Smooth muscle cell (in vitro differentiated cells): Measurements from ENCODE around the gene PSTPIP2. TPM values are rescaled to one million over a fixed set of nuclear protein-coding genes. Genes with fewer than 3 reads are reported as not detected.
"Not testable (repeated sequence)": the region's sequence is repeated elsewhere in the genome, so short reads cannot be mapped to it uniquely, and the experiment has no call there.

Experiments
- DNase-seq: peaks from one replicate; lab custom pipeline; 2025; ENCODE audit not compliant: unreplicated experiment; lab: John Stamatoyannopoulos, UW
- H2AFZ ChIP-seq: fragments of 200-600 bp; sonication (generic); 2 replicates; pipeline ENCODE4 v1.6.0; 2016; ENCODE audit warnings: antibody characterized with exemption, low read depth, mild to moderate bottlenecking
- H3F3A ChIP-seq: fragments of 200-600 bp; sonication (generic); 2 replicates; pipeline ENCODE4 v1.6.0; 2017; ENCODE audit warnings: antibody characterized with exemption, low read depth
- H3K27ac ChIP-seq: fragments of 200-600 bp; sonication (generic); 2 replicates; pipeline ENCODE4 v1.5.1; 2016; ENCODE audit warnings: low read depth, mild to moderate bottlenecking
- H3K27me3 ChIP-seq: fragments of 200-600 bp; sonication (generic); 2 replicates; pipeline ENCODE4 v1.6.1; 2016; ENCODE audit warnings: low read depth, mild to moderate bottlenecking
- H3K36me3 ChIP-seq: fragments of 200-600 bp; sonication (generic); 2 replicates; pipeline ENCODE4 v1.5.1; 2016; ENCODE audit warnings: low read depth
- H3K4me1 ChIP-seq: fragments of 200-600 bp; sonication (generic); 2 replicates; pipeline ENCODE4 v1.5.1; 2016; ENCODE audit warnings: low read depth
- H3K4me2 ChIP-seq: fragments of 200-600 bp; sonication (generic); 2 replicates; pipeline ENCODE4 v1.6.0; 2016; ENCODE audit warnings: mild to moderate bottlenecking
- H3K4me3 ChIP-seq: fragments of 200-600 bp; sonication (generic); 2 replicates; pipeline ENCODE4 v1.5.1; 2016; ENCODE audit warnings: mild to moderate bottlenecking
- H3K79me2 ChIP-seq: fragments of 200-600 bp; sonication (generic); 2 replicates; pipeline ENCODE4 v1.6.0; 2016; ENCODE audit warnings: low read depth, mild to moderate bottlenecking
- H3K9ac ChIP-seq: fragments of 200-600 bp; sonication (generic); 2 replicates; pipeline ENCODE4 v1.6.0; 2016; ENCODE audit warnings: low read depth
- H3K9me3 ChIP-seq: fragments of 200-600 bp; sonication (generic); replicated peaks from 2 replicates; pipeline ENCODE4 v1.5.1; 2016; ENCODE audit warnings: low read depth
- H4K20me1 ChIP-seq: fragments of 200-600 bp; sonication (generic); 2 replicates; pipeline ENCODE4 v1.6.0; 2016; ENCODE audit warnings: low read depth
- WGBS: methylation state at CpG from one replicate; pipeline ENCODE4 v1.1.7; 2016; ENCODE audit warnings: low lambda C conversion rate; 5-methylcytosine and 5-hydroxymethylcytosine counted together
- polyA plus RNA-seq: library from polyadenylated mRNA; unstranded; fragments of >200 nt; fragmentation: Nextera tagmentation; extraction: Ambion mirVana; gene quantifications from 2 replicates; pipeline ENCODE4 v1.2.1, GENCODE V29; 2016
- total RNA-seq: library from RNA; depleted of rRNA; stranded (reverse); fragments of >200 nt; gene quantifications from 2 replicates; pipeline ENCODE4 v1.2.3, GENCODE V29; 2014
- TF ChIP-seq, protein P1 (sequence below): fragments of 200-600 bp; sonication (generic); IDR thresholded peaks from 2 replicates; pipeline ENCODE4 v1.5.1; 2017; ENCODE audit warnings: borderline replicate concordance, mild to moderate bottlenecking, antibody characterized with exemption; ENCODE audit not compliant: insufficient read depth, poor library complexity, severe bottlenecking

PSTPIP2 gene
- total and polyA plus RNA-seq, 2 experiments from 2014 or later = 6.5 to 14.0 TPM

DNA sequence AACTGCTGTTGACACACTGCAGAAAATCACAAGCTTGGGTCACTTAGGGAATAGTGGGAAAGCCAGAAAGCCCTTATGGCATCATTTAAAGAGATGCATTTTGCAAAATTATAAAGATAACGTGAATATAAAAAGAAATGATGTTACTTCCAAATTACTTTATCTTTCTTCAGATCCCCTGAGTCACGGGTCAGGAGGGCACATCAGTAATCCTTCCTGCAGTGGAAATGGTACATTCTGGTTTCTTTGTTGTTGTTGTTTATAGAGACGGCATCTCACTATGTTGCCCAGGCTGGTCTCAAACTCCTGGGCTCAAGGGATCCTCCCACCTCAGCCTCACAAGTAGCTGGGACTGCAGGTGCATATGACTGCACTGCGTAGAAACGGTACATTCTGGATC is 95.1 kb downstream of the PSTPIP2 start:
- H2AFZ ChIP-seq = no peak overlapping the region
- H3K36me3 ChIP-seq = no peaks in the 10 kb centered on the region
- no peaks in the 10 kb centered on the region for H3K27me3 ChIP-seq
- no peak overlapping the region for H3K27ac ChIP-seq
- WGBS = 90% methylated on average over 5 of the region's 5 CpGs
- TF ChIP-seq, protein P1, sequence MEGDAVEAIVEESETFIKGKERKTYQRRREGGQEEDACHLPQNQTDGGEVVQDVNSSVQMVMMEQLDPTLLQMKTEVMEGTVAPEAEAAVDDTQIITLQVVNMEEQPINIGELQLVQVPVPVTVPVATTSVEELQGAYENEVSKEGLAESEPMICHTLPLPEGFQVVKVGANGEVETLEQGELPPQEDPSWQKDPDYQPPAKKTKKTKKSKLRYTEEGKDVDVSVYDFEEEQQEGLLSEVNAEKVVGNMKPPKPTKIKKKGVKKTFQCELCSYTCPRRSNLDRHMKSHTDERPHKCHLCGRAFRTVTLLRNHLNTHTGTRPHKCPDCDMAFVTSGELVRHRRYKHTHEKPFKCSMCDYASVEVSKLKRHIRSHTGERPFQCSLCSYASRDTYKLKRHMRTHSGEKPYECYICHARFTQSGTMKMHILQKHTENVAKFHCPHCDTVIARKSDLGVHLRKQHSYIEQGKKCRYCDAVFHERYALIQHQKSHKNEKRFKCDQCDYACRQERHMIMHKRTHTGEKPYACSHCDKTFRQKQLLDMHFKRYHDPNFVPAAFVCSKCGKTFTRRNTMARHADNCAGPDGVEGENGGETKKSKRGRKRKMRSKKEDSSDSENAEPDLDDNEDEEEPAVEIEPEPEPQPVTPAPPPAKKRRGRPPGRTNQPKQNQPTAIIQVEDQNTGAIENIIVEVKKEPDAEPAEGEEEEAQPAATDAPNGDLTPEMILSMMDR = no peak
- no peak for DNase-seq
- H3K9me3 ChIP-seq = no peaks in the 10 kb centered on the region
- H3F3A ChIP-seq = no peaks in the 10 kb centered on the region
- H3K79me2 ChIP-seq = no peaks in the 10 kb centered on the region
- H3K4me2 ChIP-seq = no peak overlapping the region
- no peaks in the 10 kb centered on the region for H4K20me1 ChIP-seq
- H3K4me1 ChIP-seq = no peaks in the 10 kb centered on the region
- no peak overlapping the region for H3K4me3 ChIP-seq
- no peak overlapping the region for H3K9ac ChIP-seq

DNA sequence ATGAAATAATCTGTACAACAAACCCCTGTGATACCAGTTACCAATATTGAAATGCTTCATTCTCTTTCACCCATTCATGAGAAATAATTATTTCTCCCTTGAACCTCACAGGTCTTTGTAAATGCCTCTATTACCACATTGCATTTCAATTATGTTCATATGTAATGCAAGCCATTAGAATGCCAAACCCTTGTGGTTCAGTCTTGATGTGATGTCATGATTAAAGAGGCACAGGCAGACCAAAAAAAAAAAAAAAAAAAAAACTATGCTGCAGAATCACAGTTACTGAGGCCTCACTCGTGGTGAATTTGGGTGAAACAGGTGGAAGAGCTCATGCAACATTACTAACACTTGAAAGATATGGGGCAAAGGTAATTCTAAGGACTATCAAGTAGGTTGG is 95.5 kb downstream of the PSTPIP2 start:
- Histone ChIP-seq H3K27ac (no peak overlapping the region), H3K9me3 (no peaks in the 10 kb centered on the region), H3K27me3 (no peaks in the 10 kb centered on the region), H3K79me2 (no peaks in the 10 kb centered on the region), H3K4me1 (no peaks in the 10 kb centered on the region), H2AFZ (no peak overlapping the region), H4K20me1 (no peaks in the 10 kb centered on the region), H3K4me2 (no peak overlapping the region), H3K36me3 (no peaks in the 10 kb centered on the region), H3F3A (no peaks in the 10 kb centered on the region), H3K9ac (no peak overlapping the region), H3K4me3 (no peak overlapping the region)
- TF ChIP-seq, protein P1 = no peak
- 75% methylated on average over 1 of the region's 1 CpG for WGBS
- no peak for DNase-seq

DNA sequence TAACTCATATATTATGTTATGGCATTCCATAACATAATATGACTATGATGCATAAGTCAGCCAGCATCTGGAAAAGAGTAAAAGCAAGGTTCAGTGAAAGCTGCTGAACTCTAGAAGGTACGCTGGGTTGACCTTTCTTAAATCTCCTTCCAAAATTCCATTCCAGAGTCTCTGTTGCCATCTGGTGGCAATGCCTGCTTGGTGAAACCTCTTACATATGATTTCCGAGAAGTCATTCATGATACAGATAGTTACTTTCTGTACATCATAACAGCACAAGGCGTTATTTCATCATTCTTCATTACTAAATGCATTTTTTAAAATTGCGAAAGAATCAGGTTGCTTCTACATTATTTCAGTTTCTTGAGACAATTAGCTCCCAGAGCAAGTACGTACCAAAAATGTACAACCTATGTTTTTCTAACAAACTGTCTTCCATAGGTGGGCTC is 97.9 kb downstream of the PSTPIP2 start:
- Histone ChIP-seq H3K27ac (no peak overlapping the region), H3K9me3 (no peaks in the 10 kb centered on the region), H3K36me3 (no peaks in the 10 kb centered on the region), H3K9ac (no peak overlapping the region), H2AFZ (no peak overlapping the region), H3K4me2 (no peak overlapping the region), H3K27me3 (no peaks in the 10 kb centered on the region), H4K20me1 (no peaks in the 10 kb centered on the region), H3K79me2 (no peaks in the 10 kb centered on the region), H3K4me3 (no peak overlapping the region), H3K4me1 (no peaks in the 10 kb centered on the region), H3F3A (no peaks in the 10 kb centered on the region)
- TF ChIP-seq, protein P1 = peak; percentile 84
- 58% methylated on average over 5 of the region's 5 CpGs for WGBS
- DNase-seq = no peak

DNA sequence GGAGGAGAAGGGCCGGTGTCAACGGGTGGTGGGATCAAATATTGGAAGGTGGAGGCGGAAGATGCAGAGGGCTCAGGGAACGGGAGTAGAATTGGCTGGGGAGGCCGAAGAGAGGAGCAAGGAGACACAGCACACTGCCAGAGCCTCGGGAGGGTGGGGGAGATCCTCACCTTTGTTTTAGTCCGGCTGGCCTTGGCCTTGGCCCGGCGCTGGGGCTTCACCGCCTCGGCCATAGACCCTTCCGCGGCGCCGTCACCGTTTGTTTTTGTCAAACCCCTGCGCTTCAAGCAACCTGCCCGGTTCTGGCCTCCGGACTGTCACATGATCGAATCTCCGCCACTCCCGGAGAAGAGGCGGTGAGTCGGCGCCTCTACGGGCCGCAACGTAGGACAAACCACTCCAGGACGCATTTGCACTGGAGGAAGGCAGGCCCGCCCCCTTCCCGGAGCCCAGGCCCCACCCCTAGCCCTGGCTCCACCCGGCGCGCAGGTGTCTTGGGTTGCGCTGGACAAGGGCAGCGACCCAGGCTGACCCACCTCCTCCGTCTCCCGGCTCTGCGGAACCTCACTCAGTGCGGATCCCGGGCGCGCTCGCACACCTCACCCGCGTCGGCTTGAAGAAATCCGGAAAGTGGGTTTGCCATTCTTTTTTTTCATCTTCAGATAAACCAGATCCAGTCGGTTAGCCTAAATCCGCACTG is 104.9 kb downstream of the PSTPIP2 start, which contains the start of gene EPG5:
Gene EPG5, minus strand, starts transcription at position 323 of the 700 bp plus-strand sequence. Its CDS starts 90 bp downstream, at position 233.
- no peaks in the 10 kb centered on the region for H3F3A ChIP-seq
- no peaks in the 10 kb centered on the region for H3K9me3 ChIP-seq
- no peaks in the 10 kb centered on the region for H4K20me1 ChIP-seq
- WGBS = 2% methylated on average over 46 of the region's 50 CpGs
- H3K27ac ChIP-seq = peak within 1 kb of the TSS; percentile 61
- no peaks in the 10 kb centered on the region for H3K27me3 ChIP-seq
- peak within 1 kb of the TSS; percentile 73 for H3K4me3 ChIP-seq
- H3K4me1 ChIP-seq = no peaks in the 10 kb centered on the region
- peaks cover 33% of the 10 kb centered on the region for H3K79me2 ChIP-seq
- H3K36me3 ChIP-seq = no peaks in the 10 kb centered on the region
- peak within 1 kb of the TSS; percentile 98 for H3K4me2 ChIP-seq
- TF ChIP-seq, protein P1 = no peak
- peak within 1 kb of the TSS; percentile 92 for H2AFZ ChIP-seq
- peak; percentile 53 for DNase-seq
- peak within 1 kb of the TSS; percentile 82 for H3K9ac ChIP-seq

DNA sequence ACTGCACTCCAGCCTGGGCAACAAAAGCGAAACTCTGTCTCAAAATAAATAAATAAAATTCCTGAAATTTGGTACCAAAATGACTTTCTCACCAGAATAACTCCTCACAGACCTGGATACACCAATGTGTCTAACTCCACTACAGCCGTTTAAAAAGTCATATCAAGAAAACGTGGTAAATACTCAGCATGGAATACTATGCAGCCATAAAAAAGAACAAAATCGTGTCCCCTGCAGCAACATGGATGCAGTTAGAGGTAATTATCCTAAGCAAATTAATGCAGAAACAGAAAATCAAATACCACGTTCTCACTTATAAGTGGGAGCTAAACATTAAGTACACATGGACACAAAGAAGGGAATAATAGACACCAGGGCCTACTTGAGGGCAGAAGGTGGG is 107.1 kb downstream of the PSTPIP2 start:
- H3K27ac ChIP-seq, DNase-seq, H3K9ac ChIP-seq, H3K9me3 ChIP-seq, H3K4me2 ChIP-seq, H2AFZ ChIP-seq, H3K4me1 ChIP-seq, H3F3A ChIP-seq, H3K36me3 ChIP-seq, H3K4me3 ChIP-seq, H3K27me3 ChIP-seq: not testable (repeated sequence)
- Histone ChIP-seq H4K20me1 (peaks cover 12% of the 10 kb centered on the region), H3K79me2 (peaks cover 47% of the 10 kb centered on the region)
- 96% methylated on average over 5 of the region's 5 CpGs for WGBS
